Measurements from ENCODE around the gene EVI5L.
"Not testable (repeated sequence)": the region's sequence is repeated elsewhere in the genome, so short reads cannot be mapped to it uniquely, and the experiment has no call there.

The EVI5L gene

DNA sequence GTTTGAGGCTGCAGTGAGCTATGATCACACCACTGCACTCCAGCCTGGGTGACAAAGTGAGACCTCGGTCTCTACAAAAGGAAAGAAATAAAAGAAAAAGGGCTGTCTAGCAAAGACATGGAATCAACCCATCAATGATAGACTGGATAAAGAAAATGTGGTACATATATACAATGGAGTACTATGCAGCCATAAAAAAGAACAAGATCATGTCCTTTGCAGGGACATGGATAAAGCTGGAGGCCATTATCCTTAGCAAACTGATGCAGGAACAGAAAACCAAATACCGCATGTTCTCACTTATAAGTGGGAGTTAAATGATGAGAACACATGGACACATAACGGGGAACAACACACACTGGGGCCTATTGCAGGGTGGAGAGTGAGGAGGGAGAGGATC is 14.0 kb upstream of the EVI5L start:
- in situ Hi-C loops (cut with HindIII; ENCODE audit: low sequenced_read_pairs): not testable (repeated sequence)

DNA sequence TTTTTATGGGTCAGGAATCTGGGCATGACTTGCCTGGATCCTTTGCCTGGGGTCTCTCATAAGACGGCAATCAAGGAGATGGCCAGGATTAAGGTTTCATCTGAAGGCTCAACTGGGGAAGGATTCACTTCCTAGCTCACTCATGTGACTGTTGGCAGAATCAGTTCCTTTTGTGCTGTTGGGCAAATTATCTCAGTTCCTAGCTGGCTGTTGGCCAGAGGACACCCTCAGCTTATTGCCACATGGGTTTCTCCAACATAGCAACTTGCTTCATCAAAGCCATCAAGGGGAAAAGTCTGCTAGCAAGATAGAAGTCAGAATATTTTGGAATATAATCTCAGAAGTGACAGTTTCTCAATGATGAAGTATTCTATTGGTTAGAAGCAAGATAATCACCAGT is 12.2 kb upstream of the EVI5L start:
- in situ Hi-C loops (cut with HindIII; ENCODE audit: low sequenced_read_pairs): no loop called here

DNA sequence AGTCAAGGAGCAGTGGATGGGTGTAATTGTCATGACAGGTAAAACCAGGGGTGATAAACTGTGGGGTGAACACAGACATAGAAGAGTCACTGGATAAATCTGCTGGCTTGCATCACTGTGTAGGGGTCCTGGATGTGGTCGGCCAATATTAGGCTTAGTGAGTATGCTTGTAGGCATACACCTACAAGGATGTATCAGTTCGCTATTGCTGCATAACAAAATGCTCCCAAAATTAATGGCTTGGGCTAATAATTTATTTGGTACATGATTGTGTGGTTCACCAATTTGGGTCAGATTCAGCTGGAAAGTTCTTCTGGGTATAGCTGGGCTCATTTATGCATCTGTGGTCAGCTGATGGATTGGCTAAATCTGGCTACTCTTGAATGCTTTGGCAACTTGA is 11.2 kb upstream of the EVI5L start:
- in situ Hi-C loops (cut with HindIII; ENCODE audit: low sequenced_read_pairs): no loop called here

DNA sequence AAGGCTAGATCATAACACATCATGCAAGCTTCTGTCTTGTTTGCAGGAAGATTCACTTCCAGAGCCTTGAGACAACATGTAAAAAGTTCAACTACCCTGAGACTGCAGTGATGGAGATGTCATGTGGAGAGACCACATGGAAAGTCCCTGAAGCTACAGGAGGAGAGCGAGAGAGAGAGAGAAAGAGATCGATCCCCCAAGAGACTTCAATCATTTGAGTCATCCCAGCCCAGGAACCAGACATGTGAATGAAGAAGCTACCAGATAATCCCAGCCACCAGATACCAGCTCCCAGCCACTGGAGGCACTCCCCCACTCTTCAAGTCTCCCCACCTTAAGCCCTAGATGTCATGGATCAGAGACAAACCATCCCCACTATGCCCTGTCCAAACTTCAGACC is 10.7 kb upstream of the EVI5L start:
- in situ Hi-C loops (cut with HindIII; ENCODE audit: low sequenced_read_pairs): no loop called here

DNA sequence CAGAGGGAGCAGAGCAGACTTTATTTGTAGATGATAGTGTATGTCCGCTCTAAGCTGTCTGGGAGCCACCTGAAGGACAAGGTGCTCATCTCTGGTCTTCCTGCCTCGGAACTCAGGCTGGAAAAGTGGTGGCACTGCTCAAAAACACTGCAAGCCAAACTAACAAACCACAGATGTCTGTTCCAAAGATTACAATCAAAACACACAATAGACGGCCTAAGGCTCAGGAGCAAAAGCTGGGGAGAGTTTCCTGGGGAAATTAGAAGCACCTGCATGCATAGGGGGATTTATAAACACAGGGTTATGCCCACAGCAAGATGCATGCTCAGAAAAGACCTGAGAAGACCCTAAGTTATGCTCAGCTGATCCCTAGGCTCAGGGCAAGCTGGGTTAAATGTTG is 9.4 kb upstream of the EVI5L start:
- in situ Hi-C loops (cut with HindIII; ENCODE audit: low sequenced_read_pairs): no loop called here

DNA sequence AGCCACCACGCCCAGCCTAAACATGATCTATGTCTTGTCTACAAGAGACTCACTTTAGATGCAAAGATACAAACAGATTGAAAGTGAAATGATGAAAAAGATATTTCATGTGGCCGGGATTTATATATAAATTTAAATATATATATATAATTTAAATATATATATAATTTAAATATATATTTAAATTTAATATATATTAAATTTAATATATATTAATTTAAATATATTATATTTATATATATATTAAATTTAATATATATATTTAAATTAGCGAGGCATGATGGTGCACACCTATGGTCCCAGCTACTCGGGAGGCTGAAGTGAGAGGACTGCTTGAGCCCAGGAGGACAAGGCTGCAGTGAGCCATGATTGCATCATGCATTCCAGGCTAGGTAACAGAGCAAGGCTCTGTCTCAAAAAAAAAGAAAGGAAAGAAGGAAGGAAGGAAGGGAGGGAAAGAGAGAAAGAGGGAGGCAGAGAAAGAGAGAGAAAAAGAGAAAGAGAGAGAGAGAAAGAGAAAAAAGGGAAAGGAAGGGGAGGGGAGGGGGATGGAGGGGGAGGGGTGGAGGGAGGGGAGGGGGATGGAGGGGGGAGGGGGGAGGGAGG is 7.0 kb upstream of the EVI5L start:
- in situ Hi-C loops (cut with HindIII; ENCODE audit: low sequenced_read_pairs): no loop called here

DNA sequence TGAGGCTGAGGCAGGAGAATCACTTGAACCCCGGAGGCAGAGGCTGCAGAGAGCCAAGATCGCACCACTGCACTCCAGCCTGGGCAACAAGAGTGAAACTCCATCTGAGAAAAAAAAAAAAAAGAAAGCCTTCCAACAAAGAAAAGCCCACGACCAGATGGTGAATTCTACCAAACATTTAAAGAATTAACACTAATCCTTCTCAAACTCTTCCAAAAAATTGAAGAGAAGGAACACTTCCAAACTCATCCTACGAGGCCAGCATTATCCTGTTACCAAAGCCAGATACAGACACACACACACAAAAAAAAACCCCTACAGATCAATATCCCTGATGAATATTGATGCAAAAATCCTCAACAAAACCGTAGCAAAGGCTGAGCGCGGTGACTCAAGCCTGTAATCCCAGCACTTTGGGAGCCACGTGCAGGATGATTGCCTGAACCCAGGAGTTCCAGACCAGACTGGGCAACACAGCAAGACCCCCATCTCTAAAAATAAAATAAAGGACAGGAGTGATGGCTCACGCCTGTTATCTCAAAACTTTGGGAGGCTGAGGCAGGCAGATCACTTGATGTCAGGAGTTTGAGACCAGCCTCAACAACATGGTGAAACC is 6.2 kb upstream of the EVI5L start:
- in situ Hi-C loops (cut with HindIII; ENCODE audit: low sequenced_read_pairs): no loop called here

DNA sequence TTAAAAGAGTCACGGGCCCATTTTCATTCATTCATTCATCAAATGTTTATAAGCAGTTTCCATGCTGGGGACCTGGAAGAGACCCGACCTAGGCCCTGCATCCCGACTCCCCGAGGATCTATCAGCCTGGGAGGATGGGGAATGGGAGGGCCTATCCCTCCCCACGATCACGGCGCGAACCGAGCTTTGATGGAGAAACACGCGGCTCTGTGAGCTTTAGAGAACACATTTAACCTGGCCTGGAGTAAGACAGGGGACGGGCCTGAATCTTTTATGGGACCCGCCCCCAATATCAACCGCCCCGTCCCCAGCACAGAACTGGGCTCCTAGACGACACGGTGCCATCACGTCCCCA is 875 bp upstream of the EVI5L start:
- in situ Hi-C loops (cut with HindIII; ENCODE audit: low sequenced_read_pairs): no loop called here

DNA sequence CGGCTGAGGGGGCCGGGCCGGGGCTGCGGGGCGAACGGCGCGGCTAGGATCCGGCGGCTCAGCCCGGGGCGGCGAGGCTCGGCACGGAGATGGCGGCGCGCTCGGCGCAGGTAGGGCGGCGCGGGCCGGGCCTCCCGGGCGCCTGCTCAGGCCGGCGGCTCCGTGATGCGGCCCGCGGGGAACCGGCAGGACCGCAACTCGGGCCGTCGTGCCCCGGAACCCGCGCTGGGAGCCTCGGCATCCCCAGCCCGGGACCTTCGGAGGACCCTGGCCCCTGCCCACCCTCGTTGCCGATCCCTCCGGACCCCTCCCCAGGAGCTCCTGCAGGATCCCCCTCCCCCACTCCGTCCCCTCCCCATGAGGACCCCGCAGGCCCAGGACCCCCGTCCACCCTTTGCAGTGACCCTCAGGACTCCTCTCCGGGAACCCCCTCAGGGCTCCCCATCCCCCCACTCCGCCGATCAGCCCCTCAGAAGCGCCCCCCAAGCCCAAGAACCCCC is 304 bp downstream of the EVI5L start:
- in situ Hi-C loops (cut with HindIII; ENCODE audit: low sequenced_read_pairs): no loop called here

DNA sequence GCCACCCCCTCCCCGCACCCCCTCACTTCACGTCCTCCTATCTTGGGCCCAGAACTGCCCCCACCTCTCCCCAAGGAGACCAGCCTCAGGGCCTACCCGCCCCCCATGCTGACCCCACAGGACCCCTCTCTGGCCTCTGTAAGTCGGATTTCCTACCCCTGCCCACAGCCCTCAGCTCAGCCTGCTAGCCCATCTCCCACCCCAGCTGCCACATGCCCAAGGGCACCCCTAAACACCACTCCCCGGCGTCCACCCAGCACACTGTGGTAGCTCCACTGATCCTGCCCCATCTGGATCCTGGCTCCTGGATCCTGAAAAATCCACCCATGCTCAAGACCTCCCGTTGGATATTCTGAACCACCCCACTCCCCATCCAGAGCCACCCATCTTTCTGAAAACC is 805 bp downstream of the EVI5L start:
- in situ Hi-C loops (cut with HindIII; ENCODE audit: low sequenced_read_pairs): no loop called here

DNA sequence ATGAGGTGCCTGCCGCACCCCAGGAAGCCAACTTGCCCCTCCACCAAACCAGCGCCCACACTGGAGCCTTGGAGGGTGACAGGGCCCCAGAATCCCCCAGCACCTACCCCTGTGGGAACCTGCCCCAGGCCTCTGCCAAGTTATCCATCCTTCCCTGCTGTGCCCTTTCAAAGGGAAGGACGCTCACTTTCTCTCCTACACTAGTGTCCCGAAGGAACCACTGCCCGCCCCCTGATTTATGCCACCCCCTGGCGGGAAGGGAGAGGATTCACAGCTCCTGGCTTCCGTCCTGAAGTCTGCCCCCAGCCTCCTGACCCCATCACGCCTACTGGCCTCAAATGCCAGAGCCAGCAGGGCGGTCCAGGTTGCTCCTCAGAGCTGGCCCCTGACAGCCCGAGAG is 1.4 kb downstream of the EVI5L start:
- in situ Hi-C loops (cut with HindIII; ENCODE audit: low sequenced_read_pairs): no loop called here

DNA sequence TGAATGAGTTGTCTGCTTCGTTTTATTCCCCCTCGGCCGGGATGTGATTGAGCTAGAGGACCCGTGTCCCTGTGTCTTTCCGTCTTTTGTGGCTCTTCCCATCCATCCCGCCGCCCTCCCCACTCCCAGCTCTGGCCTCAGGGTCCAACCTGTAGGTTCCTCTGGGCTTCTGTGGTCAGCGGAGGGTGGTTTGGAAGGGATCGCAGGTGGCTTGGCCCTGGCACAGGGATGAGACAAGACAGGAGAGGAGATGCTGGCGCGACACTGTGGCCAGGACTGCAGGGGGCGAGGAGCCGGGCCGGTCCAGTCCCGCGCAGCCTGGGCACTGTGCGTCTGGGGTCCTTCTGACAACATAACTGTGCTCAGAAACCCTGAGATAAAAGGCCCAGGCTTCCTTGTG is 2.0 kb downstream of the EVI5L start:
- in situ Hi-C loops (cut with HindIII; ENCODE audit: low sequenced_read_pairs): no loop called here

DNA sequence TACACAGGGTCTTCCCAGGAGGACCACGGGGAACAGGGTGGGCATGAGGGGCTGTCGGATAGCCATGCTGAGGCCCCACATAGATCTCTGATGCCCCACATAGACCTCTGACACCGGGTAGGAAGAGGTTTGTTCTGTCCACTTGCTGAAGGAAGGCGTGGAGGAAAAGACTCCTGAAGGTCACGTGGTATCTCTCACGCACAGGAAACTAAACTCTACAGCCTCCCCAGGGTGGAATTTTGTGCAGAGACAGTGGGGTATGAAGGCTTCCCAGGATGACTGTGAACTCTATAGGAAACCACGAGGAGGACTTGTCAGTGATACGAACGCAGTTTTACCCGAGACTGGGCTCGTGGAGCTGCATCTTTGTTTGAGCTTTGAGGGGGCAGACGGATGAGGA is 2.8 kb downstream of the EVI5L start:
- in situ Hi-C loops (cut with HindIII; ENCODE audit: low sequenced_read_pairs): no loop called here

DNA sequence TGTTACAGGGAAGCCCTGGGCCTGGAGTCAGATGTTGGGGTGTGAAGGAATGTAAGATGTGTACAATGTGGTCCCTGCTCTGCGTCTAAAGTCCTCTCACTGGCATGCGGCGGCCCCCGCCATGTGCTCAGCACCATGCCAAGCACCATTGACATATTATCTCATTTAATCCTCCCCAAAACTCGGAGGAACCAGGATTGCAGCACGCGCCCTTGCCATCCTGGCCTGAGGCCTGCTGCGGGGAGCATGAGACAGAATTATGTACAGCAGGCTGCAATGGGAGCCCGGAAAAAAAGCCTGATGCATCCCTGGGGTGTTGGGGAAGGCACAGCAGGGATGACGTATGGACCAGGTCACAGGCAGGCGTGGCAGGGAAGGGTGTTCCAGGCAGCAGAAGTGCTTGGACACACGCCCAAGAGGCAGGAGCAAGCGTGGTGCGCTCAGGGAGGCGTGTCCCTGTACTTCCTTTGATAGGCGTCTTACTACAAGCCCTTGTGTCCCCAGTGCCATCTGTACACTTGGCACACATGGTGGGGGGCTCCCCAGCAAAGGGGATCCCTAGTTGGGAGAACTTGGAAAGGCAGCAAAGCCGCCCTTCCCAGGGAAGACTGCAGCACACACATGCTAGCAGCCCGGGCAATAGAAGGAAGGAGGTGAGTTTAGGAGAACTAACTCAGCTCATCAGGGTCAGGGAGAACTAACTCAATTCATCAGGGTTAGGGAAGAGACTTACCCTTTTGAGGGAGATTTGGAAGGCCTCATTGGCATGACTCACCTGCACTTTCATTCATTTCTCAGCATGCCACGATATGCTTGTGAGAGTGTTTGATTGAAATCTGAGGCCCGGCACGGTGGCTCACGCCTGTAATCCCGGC is 3.4 kb downstream of the EVI5L start:
- in situ Hi-C loops (cut with HindIII; ENCODE audit: low sequenced_read_pairs): no loop called here

DNA sequence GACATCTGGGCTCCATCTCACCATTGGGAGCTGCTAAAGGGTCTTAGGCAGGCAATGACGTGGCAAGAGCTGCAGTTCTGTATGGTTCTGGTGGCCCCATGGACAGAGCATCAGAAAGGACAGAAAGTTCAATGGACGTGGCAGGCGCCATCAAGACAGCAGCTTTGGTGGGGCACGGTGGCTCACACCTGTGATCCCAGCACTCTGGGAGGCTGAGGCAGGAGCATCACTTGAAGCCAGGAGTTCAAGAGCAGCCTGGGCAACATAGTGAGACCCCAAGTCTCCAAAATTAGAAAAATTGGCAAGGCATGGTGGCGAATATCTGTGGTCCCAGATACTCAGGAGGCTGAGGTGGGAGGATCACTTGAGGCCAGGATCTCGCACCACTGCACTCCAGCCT is 9.5 kb downstream of the EVI5L start:
- in situ Hi-C loops (cut with HindIII; ENCODE audit: low sequenced_read_pairs): no loop called here

DNA sequence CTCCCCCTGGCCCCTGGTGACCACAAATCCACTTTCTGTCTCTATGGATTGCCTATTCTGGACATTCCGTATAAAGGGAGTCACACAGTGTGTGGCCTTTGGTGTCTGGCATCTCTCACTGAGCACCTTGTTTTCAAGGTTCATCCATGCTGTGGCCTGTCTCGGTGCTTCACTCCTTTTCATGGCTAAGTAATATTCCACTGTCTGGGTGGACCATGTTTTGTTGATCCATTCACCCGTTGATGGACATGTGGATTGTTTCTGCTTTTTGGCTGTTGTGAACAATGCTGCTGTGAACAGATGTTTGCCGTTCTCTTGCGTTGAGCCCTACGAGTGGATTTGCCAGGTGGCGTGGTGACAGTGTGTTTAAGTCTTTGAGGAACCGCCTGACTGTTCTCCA is 10.6 kb downstream of the EVI5L start:
- in situ Hi-C loops (cut with HindIII; ENCODE audit: low sequenced_read_pairs): no loop called here

DNA sequence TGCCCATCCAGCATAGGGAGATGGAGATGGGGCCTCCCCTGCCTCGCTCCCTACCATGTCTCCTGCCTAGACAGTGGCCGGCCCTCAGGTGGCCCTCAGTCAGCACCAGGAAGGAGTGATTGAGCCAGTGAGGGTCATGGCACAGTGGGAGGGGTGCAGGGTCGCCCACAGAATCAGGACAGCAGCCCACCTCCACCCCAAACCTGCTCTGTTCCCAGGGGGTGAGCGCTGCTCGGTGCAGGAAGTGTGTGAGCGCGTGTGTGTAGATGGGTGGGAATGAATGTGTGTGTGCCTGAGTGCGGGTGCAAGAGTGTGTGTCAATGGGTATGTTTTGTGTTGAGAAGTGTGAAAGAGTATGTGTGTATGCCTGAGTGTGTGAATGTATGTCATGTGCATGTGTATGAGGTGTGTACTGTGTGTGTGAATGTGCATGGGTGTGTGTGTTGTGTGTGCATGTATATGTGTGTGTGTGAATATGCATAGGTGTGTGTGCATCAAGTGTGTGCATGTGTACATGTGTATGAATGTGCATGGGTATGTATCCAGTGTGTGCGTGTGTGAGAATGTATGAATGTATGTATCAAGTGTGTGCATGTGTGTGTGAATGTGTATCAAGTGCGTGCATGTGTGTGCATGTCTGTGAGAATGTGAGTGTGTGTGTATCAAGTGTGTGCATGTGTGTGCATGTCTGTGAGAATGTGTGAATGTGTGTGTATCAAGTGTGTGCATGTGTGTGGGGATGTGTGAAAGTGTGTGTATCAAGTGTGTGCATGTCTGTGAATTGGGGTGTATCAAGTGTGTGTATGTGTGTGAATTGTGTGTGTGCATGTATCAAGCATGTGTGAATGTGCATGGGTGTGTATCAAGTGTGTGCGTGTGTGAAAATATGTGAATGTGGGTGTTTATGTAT is 12.0 kb downstream of the EVI5L start:
- in situ Hi-C loops (cut with HindIII; ENCODE audit: low sequenced_read_pairs): no loop called here

DNA sequence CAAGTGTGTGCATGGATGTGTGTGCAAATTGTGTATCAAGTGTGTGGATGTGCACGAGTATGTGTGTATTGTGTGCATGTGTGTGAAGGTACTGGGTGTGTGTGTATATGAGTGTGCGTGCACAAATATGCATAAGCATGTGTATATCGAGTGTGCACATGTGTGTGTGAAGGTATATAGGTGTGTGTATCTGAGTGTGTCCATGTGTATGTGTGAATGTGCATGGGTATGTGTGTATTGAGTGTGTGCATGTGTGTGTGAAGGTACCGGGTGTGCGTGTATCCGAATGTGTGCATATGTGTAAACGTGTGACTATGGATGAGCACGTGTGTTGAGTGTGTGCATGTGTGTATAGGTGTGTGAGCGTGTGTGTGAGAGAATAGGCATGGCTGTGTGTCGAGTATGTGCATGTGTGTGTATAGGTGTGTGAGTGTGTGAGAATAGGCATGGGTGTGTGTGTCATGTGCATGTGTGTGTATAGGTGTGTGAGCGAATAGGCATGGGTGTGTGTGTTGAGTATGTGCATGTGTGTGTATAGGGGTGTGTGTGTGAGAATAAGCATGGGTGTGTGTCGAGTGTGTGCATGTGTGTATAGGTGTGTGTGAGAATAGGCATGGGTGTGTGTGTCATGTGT is 12.8 kb downstream of the EVI5L start:
- in situ Hi-C loops (cut with HindIII; ENCODE audit: low sequenced_read_pairs): no loop called here

DNA sequence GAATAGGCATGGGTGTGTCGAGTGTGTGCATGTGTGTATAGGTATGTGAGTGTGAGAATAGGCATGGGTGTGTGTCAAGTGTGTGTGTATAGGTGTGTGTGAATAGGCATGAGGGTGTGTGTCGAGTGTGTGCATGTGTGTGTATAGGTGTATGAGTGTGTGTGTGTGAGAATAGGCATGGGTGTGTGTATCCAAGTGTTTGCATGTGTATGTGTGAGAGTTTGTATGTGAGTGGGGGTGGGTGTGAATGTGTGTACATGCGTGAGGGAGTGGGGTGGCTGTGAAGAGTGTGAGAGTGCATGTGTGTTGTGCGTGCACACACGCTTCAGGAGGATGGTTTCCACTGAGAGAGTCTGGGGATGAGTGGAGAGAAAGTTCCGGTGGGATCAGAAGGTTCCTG is 13.5 kb downstream of the EVI5L start:
- in situ Hi-C loops (cut with HindIII; ENCODE audit: low sequenced_read_pairs): no loop called here

DNA sequence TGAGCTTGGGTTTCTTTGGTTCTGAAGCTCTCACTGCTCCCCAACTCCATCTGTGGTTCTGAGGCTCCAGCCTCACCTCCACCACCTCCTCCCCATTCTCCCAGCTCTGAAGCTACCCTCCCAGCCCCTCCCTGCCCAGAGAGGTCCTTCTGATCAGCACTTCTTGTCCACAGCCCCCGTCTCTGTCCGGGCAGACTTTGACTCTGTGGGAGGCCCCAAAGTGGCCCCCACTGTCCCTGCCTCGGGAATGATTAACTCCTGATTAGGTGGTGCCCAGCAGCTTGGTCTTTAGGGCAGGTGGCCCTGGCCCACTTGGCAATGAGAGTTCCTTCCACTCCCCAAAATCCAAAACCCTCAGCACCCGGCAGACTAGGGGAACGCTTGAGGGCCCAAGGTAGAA is 14.4 kb downstream of the EVI5L start:
- in situ Hi-C loops (cut with HindIII; ENCODE audit: low sequenced_read_pairs): no loop called here

DNA sequence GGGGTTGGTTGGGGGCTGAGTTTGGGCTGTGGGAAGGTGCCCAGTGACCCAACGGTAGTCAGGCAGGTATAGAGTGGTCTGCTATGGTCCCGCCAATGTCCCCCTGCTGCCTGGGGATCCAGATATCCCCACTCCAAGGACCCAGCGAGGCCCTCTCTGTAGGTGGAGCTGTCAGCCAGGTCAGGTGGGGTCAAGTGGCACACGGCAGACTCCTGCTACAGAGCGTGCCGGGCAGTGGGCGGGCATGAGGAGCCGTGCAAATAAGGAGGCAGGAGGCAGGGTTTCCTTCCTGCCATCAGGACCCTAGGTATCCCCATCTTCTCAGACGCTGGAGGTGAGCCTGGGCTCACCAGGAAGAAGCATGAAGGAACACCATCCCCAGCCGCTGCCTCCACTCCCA is 14.9 kb downstream of the EVI5L start:
- in situ Hi-C loops (cut with HindIII; ENCODE audit: low sequenced_read_pairs): no loop called here

Measured in DLD1 (cell line).